Mesodermal cell (in vitro differentiated cells): ENCODE data around the gene KRTAP5-4.
"Not testable (repeated sequence)": the region's sequence is repeated elsewhere in the genome, so short reads cannot be mapped to it uniquely, and the experiment has no call there.

Experiments
- H3K27ac ChIP-seq: 2 replicates; pipeline ENCODE4 v1.7.0; 2013; ENCODE audit warnings: mild to moderate bottlenecking, low read depth, low read length, moderate library complexity; ENCODE audit not compliant: severe bottlenecking
- H3K36me3 ChIP-seq: 2 replicates; pipeline ENCODE4 v1.7.1; 2013; ENCODE audit warnings: mild to moderate bottlenecking, low read length, moderate library complexity; ENCODE audit not compliant: control insufficient read depth, insufficient read depth
- H3K4me1 ChIP-seq: one replicate; pipeline ENCODE4 v1.7.1; 2013; ENCODE audit warnings: mild to moderate bottlenecking, low read length; ENCODE audit not compliant: insufficient read depth, control insufficient read depth, poor library complexity, severe bottlenecking
- H3K4me3 ChIP-seq: 2 replicates; pipeline ENCODE4 v1.7.0; 2013; ENCODE audit warnings: low read length, control low read depth, mild to moderate bottlenecking; ENCODE audit not compliant: insufficient read depth, poor library complexity, severe bottlenecking; ENCODE audit errors: extremely low read depth
- H3K9me3 ChIP-seq: 2 replicates; pipeline ENCODE4 v1.7.1; 2013; ENCODE audit warnings: mild to moderate bottlenecking, low read length, moderate library complexity; ENCODE audit not compliant: control insufficient read depth
- WGBS, 2 experiments: methylation state at CpG; one replicate each; pipeline ENCODE4 v1.1.5; 2013; ENCODE audit warnings: missing lambda C conversion rate in 2 of 2; ENCODE audit not compliant: insufficient coverage in 2 of 2; 5-methylcytosine and 5-hydroxymethylcytosine counted together

Gene KRTAP5-4

GRCh38 chr11:1652442-1652770 lies 30.5 kb upstream of the KRTAP5-4 start:
- Histone ChIP-seq H3K36me3 (no peaks in the 10 kb centered on the region), H3K4me3 (no peak overlapping the region), H3K4me1 (peaks cover 9% of the 10 kb centered on the region), H3K9me3 (no peaks in the 10 kb centered on the region), H3K27ac (no peak overlapping the region)
- 58 to 68% methylated on average over 18 to 20 of the region's 20 CpGs for WGBS, 2 experiments

- Histone ChIP-seq H3K4me3 (no peak overlapping the region), H3K9me3 (no peaks in the 10 kb centered on the region), H3K27ac (no peak overlapping the region), H3K36me3 (no peaks in the 10 kb centered on the region), H3K4me1 (peaks cover 9% of the 10 kb centered on the region)
- 86 to 90% methylated on average over 19 of the region's 19 CpGs for WGBS, 2 experiments
Observed at GRCh38 chr11:1652026-1652425, 30.1 kb upstream of the KRTAP5-4 start.

- no peaks in the 10 kb centered on the region for H3K36me3 ChIP-seq
- peaks cover 9% of the 10 kb centered on the region for H3K4me1 ChIP-seq
- no peaks in the 10 kb centered on the region for H3K9me3 ChIP-seq
- no peak overlapping the region for H3K27ac ChIP-seq
- no peak overlapping the region for H3K4me3 ChIP-seq
- 77 to 79% methylated on average over 5 to 6 of the region's 7 CpGs for WGBS, 2 experiments
Observed at GRCh38 chr11:1651411-1651980, 29.6 kb upstream of the KRTAP5-4 start.

- Histone ChIP-seq H3K9me3 (no peaks in the 10 kb centered on the region), H3K27ac (no peak overlapping the region), H3K4me1 (peaks cover 9% of the 10 kb centered on the region), H3K36me3 (no peaks in the 10 kb centered on the region), H3K4me3 (no peak overlapping the region)
- 76 to 83% methylated on average over 4 to 5 of the region's 5 CpGs for WGBS, 2 experiments
Observed at GRCh38 chr11:1650918-1651262, 29.0 kb upstream of the KRTAP5-4 start.

- no peaks in the 10 kb centered on the region for H3K9me3 ChIP-seq
- 77 to 83% methylated on average over 11 of the region's 15 CpGs for WGBS, 2 experiments
- H3K4me3 ChIP-seq = no peak overlapping the region
- peaks cover 9% of the 10 kb centered on the region for H3K4me1 ChIP-seq
- H3K27ac ChIP-seq = no peak overlapping the region
- H3K36me3 ChIP-seq = no peaks in the 10 kb centered on the region
Observed at GRCh38 chr11:1650034-1650917, 28.3 kb upstream of the KRTAP5-4 start.

- Histone ChIP-seq H3K9me3 (no peaks in the 10 kb centered on the region), H3K27ac (no peak overlapping the region), H3K4me1 (peaks cover under 1% of the 10 kb centered on the region), H3K4me3 (no peak overlapping the region), H3K36me3 (no peaks in the 10 kb centered on the region)
- WGBS, 2 experiments = 89 to 93% methylated on average over 20 to 22 of the region's 28 CpGs
Observed at GRCh38 chr11:1648653-1649420, 26.9 kb upstream of the KRTAP5-4 start.

- H3K36me3 ChIP-seq = no peaks in the 10 kb centered on the region
- 90% methylated on average over 26 to 33 of the region's 35 CpGs for WGBS, 2 experiments
- no peak overlapping the region for H3K27ac ChIP-seq
Observed at GRCh38 chr11:1647901-1648652, 26.1 kb upstream of the KRTAP5-4 start.

GRCh38 chr11:1646540-1646939 lies 24.6 kb upstream of the KRTAP5-4 start:
- H3K4me3 ChIP-seq, H3K36me3 ChIP-seq, H3K27ac ChIP-seq, H3K4me1 ChIP-seq, H3K9me3 ChIP-seq: not testable (repeated sequence)
- 94% methylated on average over 3 of the region's 10 CpGs; no CpG with 5 or more reads in 1 of the 2 experiments for WGBS, 2 experiments

More at GRCh38 chr11:1647901-1648652, 26.1 kb upstream of the KRTAP5-4 start:
- H3K4me3 ChIP-seq = no peak overlapping the region
- no peaks in the 10 kb centered on the region for H3K9me3 ChIP-seq
- H3K4me1 ChIP-seq = no peaks in the 10 kb centered on the region

GRCh38 chr11:1645357-1645821 lies 23.5 kb upstream of the KRTAP5-4 start:
- Histone ChIP-seq H3K4me3 (no peak overlapping the region), H3K36me3 (no peaks in the 10 kb centered on the region), H3K9me3 (no peaks in the 10 kb centered on the region), H3K4me1 (no peaks in the 10 kb centered on the region), H3K27ac (no peak overlapping the region)
- WGBS, 2 experiments = 90 to 91% methylated on average over 10 to 12 of the region's 12 CpGs

- no peak overlapping the region for H3K27ac ChIP-seq
- H3K4me3 ChIP-seq = no peak overlapping the region
- H3K9me3 ChIP-seq = no peaks in the 10 kb centered on the region
- no peaks in the 10 kb centered on the region for H3K4me1 ChIP-seq
- WGBS, 2 experiments = 87 to 90% methylated on average over 15 of the region's 20 CpGs
- H3K36me3 ChIP-seq = no peaks in the 10 kb centered on the region
Observed at GRCh38 chr11:1644601-1645356, 22.8 kb upstream of the KRTAP5-4 start.
